Endothelial cell of umbilical vein (primary cell): Measurements from ENCODE around the gene SLC6A9. TPM values are rescaled to one million over a fixed set of nuclear protein-coding genes. Genes with fewer than 3 reads are reported as not detected.

ENCODE experiments used
- BruUV-seq: library from RNA; stranded (reverse); fragments of 400-500 nt; replicated peaks from 2 replicates; lab custom pipeline; 2021; lab: Mats Ljungman, UMichigan
- CTCF ChIA-PET: fragments of 300-600, 350-600 bp; sonication (Branson Sonifier 250); formaldehyde crosslinking; loops from one replicate; lab custom pipeline; 2021; ENCODE audit warnings: antibody characterized with exemption, inconsistent platforms; lab: Charles Lee
- POLR2A ChIA-PET: fragments of 300-600, 350-600 bp; sonication (Branson Sonifier 250); formaldehyde crosslinking; loops from one replicate; lab custom pipeline; 2021; ENCODE audit warnings: antibody characterized with exemption, inconsistent platforms; lab: Charles Lee
- DNase-seq: peaks from one replicate; pipeline ENCODE4 v3.0.0-alpha.2; 2011; ENCODE audit warnings: low read depth, low spot score
- FAIRE-seq: peaks from 2 replicates; lab custom pipeline; 2011; peaks lifted over from hg19 to GRCh38; lab: Jason Lieb, UNC
- H2AFZ ChIP-seq: 2 replicates; pipeline ENCODE4 v1.6.0; 2012; ENCODE audit warnings: low read depth, low read length, control low read depth, inconsistent platforms
- H3K27ac ChIP-seq: 2 replicates; pipeline ENCODE4 v1.5.1; 2011; ENCODE audit warnings: low read depth, mild to moderate bottlenecking, control low read depth, low read length, moderate library complexity; ENCODE audit not compliant: insufficient read depth
- H3K27me3 ChIP-seq, 2 experiments: 2 replicates each; pipeline versions ENCODE4 v1.6.0 to v1.6.1; 2011; ENCODE audit warnings: low read length in 2 of 2, mixed read lengths in 1 of 2; ENCODE audit not compliant: control insufficient read depth in 2 of 2, insufficient read depth in 2 of 2
- H3K36me3 ChIP-seq, 2 experiments: 2 replicates in 1 of 2; 3 replicates in 1 of 2; pipeline ENCODE4 v1.5.1; 2011; ENCODE audit warnings: low read length in 2 of 2, mild to moderate bottlenecking in 1 of 2, moderate library complexity in 1 of 2; ENCODE audit not compliant: control insufficient read depth in 2 of 2, insufficient read depth in 2 of 2; ENCODE audit errors: extremely low read depth in 1 of 2
- H3K4me1 ChIP-seq: 3 replicates; pipeline ENCODE4 v1.5.1; 2011; ENCODE audit warnings: mild to moderate bottlenecking, low read length; ENCODE audit not compliant: control insufficient read depth, insufficient read depth; ENCODE audit errors: extremely low read depth
- H3K4me2 ChIP-seq: 2 replicates; pipeline ENCODE4 v1.6.1; 2011; ENCODE audit warnings: low read length, control low read depth, mixed read lengths; ENCODE audit not compliant: insufficient read depth
- H3K4me3 ChIP-seq, 3 experiments: fragments of 200-600 bp in 1 of 3; sonication (generic), shearing (Covaris generic) in 1 of 3; replicated peaks in 1 of 3; 2 replicates each; pipeline ENCODE4 v1.5.1; 2011 to 2016; ENCODE audit warnings: control low read depth in 3 of 3, low read length in 3 of 3, mild to moderate bottlenecking in 2 of 3, inconsistent platforms in 1 of 3, low read depth in 1 of 3, moderate library complexity in 1 of 3; ENCODE audit not compliant: insufficient read depth in 1 of 3
- H3K79me2 ChIP-seq: 2 replicates; pipeline ENCODE4 v1.6.0; 2012; ENCODE audit warnings: low read length, inconsistent platforms; ENCODE audit not compliant: control insufficient read depth, insufficient read depth
- H3K9ac ChIP-seq: replicated peaks from 2 replicates; pipeline ENCODE3; 2011; ENCODE audit warnings: low read length, control low read depth; ENCODE audit not compliant: insufficient read depth; ENCODE audit errors: extremely low read depth
- H3K9me1 ChIP-seq: replicated peaks from 3 replicates; pipeline ENCODE4 v1.6.0; 2011; ENCODE audit warnings: mild to moderate bottlenecking, low read length; ENCODE audit not compliant: control insufficient read depth, insufficient read depth; ENCODE audit errors: extremely low read depth
- H3K9me3 ChIP-seq: replicated peaks from 2 replicates; pipeline ENCODE4 v1.5.1; 2012; ENCODE audit warnings: low read length, inconsistent platforms; ENCODE audit not compliant: control insufficient read depth, insufficient read depth
- H4K20me1 ChIP-seq: replicated peaks from 2 replicates; pipeline ENCODE3; 2011; ENCODE audit warnings: mild to moderate bottlenecking, low read length; ENCODE audit not compliant: control insufficient read depth, insufficient read depth; ENCODE audit errors: extremely low read depth
- EZH2 ChIP-seq: IDR thresholded peaks from 2 replicates; pipeline ENCODE4 v1.6.1; 2012; ENCODE audit warnings: borderline replicate concordance, low read depth, mild to moderate bottlenecking, moderate library complexity, low read length, inconsistent platforms; ENCODE audit not compliant: severe bottlenecking
- FOS ChIP-seq: IDR thresholded peaks from 2 replicates; pipeline ENCODE4 v1.6.1; 2011; ENCODE audit warnings: mild to moderate bottlenecking, low read length, moderate library complexity, borderline replicate concordance; ENCODE audit not compliant: insufficient read depth
- GATA2 ChIP-seq: IDR thresholded peaks from 2 replicates; pipeline ENCODE4 v1.7.0; 2011; ENCODE audit warnings: low read depth, mild to moderate bottlenecking, moderate library complexity, mixed read lengths, low read length; ENCODE audit not compliant: insufficient read length, insufficient read depth
- JUN ChIP-seq: IDR thresholded peaks from 2 replicates; pipeline ENCODE4 v1.6.1; 2011; ENCODE audit warnings: borderline replicate concordance, low read depth; ENCODE audit not compliant: insufficient read length, insufficient read depth
- MYC ChIP-seq: IDR thresholded peaks from one replicate; pipeline ENCODE4 v1.6.1; 2011; ENCODE audit warnings: mild to moderate bottlenecking, low read depth, low read length
- POLR2A ChIP-seq: IDR thresholded peaks from 2 replicates; pipeline ENCODE4 v1.6.1; 2012; ENCODE audit warnings: low read depth, mild to moderate bottlenecking, control low read depth, low read length
- POLR2AphosphoS5 ChIP-seq: IDR thresholded peaks from 2 replicates; pipeline ENCODE4 v1.6.1; 2012; ENCODE audit warnings: low read depth, mild to moderate bottlenecking, control low read depth, low read length, moderate library complexity; ENCODE audit not compliant: insufficient read depth
- dilution Hi-C: fragments of 300-500 bp; cut with MboI; formaldehyde crosslinking; loops from one replicate; pipeline ENCODE4 v1.15.0; 2019; ENCODE audit warnings: low sequenced_read_pairs; ENCODE audit not compliant: extremely low pct_ligation_motif_present
- intact Hi-C: fragments of 100-400 bp; cut with micrococcal nuclease; formaldehyde crosslinking; loops from one replicate; pipeline ENCODE4 v1.10.0; 2022
- polyA plus RNA-seq, 4 experiments: library from polyadenylated mRNA; depleted of rRNA in 3 of 4; stranded (reverse) in 3 of 4; unstranded in 1 of 4; fragments of >200 nt; gene quantifications; 2 replicates each; pipeline versions ENCODE4 v1.2.1 to v1.2.3, GENCODE V29; 2011 to 2012; ENCODE audit warnings: missing spikeins in 1 of 4
- total RNA-seq: library from RNA; stranded (reverse); gene quantifications from 2 replicates; pipeline ENCODE4 v1.2.3, GENCODE V29; 2021
- TF ChIP-seq, protein P1 (sequence below), 2 donors: IDR thresholded peaks; 1 replicate in 1 of 2; 2 replicates in 1 of 2; pipeline ENCODE4 v1.5.1; 2011; ENCODE audit warnings: low read length in 2 of 2, mild to moderate bottlenecking in 2 of 2, moderate library complexity in 2 of 2, control low read depth in 1 of 2, inconsistent platforms in 1 of 2, low read depth in 1 of 2; ENCODE audit not compliant: insufficient read depth in 1 of 2; ENCODE audit errors: extremely low read depth in 1 of 2
- TF ChIP-seq, protein P2 (sequence below): IDR thresholded peaks from 2 replicates; pipeline ENCODE4 v1.6.1; 2011; ENCODE audit not compliant: insufficient read depth, insufficient read length

Gene SLC6A9
- total and polyA plus RNA-seq, 2 donors (not counting 3 experiments of a cell fraction or from before 2014, with no cell fraction given): 0.80 to 1.5 TPM

DNA sequence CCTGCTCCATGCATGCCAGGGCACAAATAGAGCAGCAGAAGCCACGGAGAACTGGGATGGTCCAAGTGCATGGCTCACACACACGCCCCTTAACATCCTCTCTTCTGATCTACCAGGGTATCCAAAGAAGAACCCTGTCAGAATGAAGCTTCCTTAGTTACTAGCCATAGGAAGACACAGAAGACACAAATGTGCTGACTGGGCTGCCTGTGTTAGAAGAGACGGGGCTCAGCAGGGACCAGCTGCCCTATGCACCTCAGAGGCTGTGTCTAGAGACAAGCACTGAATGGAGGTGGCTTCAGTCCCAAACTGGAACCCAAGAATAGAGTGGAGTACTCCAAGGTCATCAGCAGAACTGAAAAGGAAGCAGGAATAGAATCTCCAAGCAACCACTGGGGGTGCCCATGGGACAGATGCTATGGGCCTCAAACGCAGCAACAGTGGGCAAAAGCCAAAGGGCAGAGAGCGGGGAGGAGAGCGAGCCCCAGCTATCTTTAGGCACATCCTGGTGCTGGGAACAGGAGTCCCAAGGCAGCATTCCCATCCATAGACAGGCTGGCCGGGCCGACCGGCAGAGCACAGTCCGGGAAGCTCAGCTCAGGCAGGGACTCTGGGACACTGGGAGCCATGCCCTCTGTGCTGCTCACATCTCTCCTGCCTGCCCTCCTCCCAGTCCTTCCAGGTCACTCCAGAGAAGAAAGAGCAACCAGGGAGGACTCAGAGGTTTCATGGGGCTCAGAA, 9.5 kb downstream of the SLC6A9 start:
- FAIRE-seq: no peak
- dilution Hi-C loops (no loop called here), intact Hi-C loops (no loop called here)

More for the DNA sequence above, 9.5 kb downstream of the SLC6A9 start:
- Histone ChIP-seq H4K20me1 (no peaks in the 10 kb centered on the region), H3K27me3 (no peaks in the 10 kb centered on the region), H3K9ac (no peak overlapping the region), H3K4me2 (no peak overlapping the region), H3K27ac (no peak overlapping the region), H3K4me3 (no peak overlapping the region), H3K9me3 (no peaks in the 10 kb centered on the region), H3K9me1 (no peaks in the 10 kb centered on the region), H2AFZ (no peak overlapping the region), H3K4me1 (no peaks in the 10 kb centered on the region), H3K36me3 (no peaks in the 10 kb centered on the region), H3K79me2 (no peaks in the 10 kb centered on the region)
- CTCF ChIA-PET: interaction anchor here (1.2 to 3.0 kb wide), 3 partner anchors 15 to 258 kb away, joined by 5 to 16 read pairs (median 7); no protein-coding TSS in a partner anchor
- DNase-seq: no peak
- no TSS peak for BruUV-seq
- POLR2A ChIA-PET: no interaction called here
- TF ChIP-seq POLR2A (no peak), POLR2AphosphoS5 (no peak), EZH2 (no peak), GATA2 (no peak), JUN (no peak), MYC (no peak), FOS (no peak)
- TF ChIP-seq, protein P1, sequence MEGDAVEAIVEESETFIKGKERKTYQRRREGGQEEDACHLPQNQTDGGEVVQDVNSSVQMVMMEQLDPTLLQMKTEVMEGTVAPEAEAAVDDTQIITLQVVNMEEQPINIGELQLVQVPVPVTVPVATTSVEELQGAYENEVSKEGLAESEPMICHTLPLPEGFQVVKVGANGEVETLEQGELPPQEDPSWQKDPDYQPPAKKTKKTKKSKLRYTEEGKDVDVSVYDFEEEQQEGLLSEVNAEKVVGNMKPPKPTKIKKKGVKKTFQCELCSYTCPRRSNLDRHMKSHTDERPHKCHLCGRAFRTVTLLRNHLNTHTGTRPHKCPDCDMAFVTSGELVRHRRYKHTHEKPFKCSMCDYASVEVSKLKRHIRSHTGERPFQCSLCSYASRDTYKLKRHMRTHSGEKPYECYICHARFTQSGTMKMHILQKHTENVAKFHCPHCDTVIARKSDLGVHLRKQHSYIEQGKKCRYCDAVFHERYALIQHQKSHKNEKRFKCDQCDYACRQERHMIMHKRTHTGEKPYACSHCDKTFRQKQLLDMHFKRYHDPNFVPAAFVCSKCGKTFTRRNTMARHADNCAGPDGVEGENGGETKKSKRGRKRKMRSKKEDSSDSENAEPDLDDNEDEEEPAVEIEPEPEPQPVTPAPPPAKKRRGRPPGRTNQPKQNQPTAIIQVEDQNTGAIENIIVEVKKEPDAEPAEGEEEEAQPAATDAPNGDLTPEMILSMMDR (IDR thresholded peaks at IDR 0.05; ENCODE audit: extremely low read depth in 1 of 2, insufficient read depth in 1 of 2, low read depth in 1 of 2, low read length in 2 of 2): no peak
- TF ChIP-seq, protein P2, sequence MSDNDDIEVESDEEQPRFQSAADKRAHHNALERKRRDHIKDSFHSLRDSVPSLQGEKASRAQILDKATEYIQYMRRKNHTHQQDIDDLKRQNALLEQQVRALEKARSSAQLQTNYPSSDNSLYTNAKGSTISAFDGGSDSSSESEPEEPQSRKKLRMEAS: no peak
